Stimulated activated CD4-positive, alpha-beta T cell treated with anti-CD3 and anti-CD28 coated beads, Interleukin-1b, Interleukin-23, amount 100 ng/mL, for 48 hours (primary cell): Measurements from ENCODE around the gene PPARG.
"Not testable (repeated sequence)": the region's sequence is repeated elsewhere in the genome, so short reads cannot be mapped to it uniquely, and the experiment has no call there.

ENCODE experiments used
- DNase-seq: peaks from one replicate; pipeline ENCODE4 v3.0.0-alpha.2; 2020

Gene PPARG

DNA sequence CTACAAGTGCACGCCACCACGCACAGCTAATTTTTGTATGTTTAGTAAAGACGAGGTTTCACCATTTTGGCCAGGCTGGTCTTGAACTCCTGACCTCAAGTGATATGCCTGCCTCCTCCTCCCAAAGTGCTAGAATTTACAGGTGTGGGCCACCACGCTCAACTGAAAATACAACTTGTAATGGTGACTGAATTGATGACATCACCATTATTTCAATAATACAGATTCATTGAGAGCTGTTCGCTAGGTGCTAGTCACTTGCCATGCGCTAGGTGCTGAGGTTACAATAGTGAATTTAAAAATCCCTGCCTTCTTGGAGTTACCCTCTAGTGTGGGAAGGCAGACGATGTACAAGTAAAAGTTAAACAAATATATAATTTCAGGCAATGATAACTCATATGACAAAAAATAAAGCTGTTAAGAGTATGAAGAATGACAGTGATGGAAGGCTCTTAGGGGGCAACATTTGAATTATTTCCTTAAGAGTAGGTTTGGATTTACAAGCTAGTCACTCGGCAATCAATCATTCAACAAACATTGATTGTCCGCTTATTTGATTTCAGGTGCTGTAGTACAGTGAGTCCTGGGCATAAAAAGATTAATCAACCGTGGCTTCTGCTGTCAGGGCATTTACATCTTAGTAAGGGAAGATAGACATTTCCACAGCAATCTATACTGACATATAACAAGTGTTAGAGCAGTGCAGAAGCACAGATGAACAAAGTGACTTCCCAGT lies 9.1 kb upstream of the PPARG start:
- no peak for DNase-seq

DNA sequence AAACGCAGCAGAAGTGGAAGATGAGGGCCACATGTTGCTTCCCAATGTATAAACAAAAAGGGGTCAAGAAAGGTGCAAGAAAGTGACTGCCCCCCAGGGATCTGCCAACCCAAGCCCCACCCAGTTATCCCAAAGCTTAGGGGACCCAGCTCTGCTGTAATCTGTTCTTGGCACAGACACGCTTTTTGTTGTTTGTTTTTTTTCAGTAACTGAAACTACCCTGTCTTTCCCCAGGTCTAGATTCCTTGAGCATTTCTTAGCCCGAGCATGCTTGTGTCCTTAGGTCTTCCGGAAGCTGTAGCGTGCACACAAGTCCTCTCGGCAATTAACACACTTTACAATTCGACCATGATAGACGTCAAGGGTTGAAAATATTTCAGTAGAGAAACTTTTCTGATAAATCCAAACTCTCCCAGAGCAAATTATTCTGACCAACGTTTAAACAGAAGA lies 8.5 kb upstream of the PPARG start:
- DNase-seq: no peak

DNA sequence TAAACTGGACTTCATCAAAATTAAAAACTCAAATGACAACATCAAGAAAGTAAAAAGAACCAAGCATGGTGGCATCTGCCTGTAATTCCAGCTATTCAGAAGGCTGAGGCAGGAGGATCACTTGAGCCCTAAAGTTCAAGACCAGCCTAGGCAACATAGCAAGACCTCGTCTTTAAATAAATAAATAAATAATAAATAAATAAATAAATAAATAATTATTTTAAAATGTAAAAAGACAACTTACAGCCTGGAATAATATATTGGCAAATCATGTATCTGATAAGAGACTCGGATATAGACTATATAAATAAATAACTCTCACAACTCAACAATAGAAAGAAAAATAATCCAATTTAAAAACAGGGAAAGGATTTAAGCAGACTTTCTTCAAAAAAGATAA lies 4.3 kb upstream of the PPARG start:
- no peak for DNase-seq

DNA sequence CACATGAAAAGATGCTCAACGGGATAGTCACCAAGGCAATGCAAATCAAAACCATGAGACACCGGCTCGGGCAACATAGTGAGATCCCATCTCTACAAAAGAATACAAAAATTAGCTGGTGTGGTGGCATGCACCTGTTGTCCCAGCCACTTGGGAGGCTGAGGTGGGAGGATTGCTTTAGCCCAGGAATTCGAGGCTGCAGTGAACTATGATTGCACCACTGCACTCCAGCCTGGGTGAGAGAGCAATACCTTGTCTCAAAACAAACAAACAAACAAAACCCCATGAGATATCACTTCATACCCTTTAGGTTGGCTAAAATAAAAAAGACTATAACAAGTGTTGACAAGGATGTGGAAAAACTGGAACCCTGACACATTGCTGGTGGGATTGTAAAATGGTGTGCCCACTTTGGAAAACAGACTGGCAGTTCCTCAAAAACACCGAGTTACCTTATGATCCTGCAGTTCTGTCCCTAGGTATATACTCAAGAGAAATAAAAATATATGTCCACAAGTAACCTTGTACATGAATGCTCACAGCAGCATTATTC lies 3.8 kb upstream of the PPARG start:
- no peak for DNase-seq

DNA sequence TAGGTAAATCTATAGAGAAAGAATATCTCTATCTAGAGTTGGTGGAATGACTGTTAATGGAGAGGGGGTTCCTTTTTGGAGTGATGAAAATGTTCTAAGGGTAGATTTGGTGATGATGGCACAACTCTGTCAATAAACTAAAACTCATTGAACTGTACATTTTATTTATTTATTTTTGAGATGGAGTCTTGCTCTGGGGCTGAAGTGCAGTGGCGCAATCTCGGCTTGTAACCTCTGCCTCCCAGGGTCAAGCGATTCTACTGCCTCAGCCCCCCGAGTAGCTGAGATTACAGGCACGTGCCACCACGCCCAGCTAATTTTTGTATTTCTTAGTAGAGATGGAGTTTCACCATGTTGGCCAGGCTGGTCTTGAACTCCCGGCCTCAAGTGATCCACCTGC lies 3.1 kb upstream of the PPARG start:
- DNase-seq: not testable (repeated sequence)

DNA sequence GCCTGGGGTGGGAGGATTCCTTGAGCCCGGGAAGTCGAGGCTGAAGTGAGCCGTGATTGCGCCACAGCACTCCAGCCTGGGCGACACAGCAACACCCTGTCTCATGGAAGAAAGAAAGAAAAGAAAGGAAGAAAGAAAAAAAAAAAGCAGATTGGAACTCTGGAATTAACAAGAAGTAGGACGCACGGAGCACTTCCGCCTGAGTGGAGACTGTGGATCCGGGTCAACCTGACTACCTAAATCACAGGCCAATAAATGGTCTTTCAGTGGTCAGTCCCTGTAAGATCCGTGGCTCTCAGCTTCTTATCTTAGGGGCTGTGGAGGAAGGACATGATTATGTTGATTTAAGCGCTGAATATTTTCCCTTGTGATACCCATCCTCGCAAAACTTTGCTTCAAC lies 2.4 kb upstream of the PPARG start:
- no peak for DNase-seq

DNA sequence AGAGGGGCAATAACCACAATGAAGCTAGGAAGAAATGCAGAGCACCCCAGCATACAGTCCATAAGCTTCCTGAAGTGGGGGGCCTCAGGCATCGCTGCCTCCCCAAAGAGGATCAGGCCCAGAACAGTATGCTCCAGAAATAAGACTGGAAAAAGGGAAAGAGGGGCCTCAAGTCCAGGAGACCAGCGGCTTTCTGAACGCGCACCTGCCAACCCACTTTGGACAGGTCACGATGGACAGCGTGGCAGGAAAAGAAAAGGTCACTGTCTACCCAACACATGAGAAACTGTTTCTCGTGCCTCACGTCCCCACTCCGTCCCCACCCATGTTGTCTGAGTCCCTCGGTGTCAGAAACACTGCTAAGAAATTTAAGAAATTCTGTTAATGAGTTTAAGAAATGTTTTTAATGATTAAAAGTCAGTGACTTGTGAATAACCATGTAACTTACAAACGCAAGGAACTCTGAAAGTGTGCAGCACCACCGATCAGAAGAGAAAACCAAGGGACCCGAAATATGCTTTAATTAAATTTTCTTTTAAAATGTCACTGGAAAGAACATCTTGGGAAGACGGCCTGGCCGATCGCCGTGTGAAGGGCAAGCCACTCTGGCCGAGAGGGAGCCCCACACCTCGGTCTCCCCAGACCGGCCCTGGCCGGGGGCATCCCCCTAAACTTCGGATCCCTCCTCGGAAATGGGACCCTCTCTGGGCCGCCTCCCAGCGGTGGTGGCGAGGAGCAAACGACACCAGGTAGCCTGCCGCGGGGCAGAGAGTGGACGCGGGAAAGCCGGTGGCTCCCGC lies 1.7 kb upstream of the PPARG start:
- DNase-seq: no peak

DNA sequence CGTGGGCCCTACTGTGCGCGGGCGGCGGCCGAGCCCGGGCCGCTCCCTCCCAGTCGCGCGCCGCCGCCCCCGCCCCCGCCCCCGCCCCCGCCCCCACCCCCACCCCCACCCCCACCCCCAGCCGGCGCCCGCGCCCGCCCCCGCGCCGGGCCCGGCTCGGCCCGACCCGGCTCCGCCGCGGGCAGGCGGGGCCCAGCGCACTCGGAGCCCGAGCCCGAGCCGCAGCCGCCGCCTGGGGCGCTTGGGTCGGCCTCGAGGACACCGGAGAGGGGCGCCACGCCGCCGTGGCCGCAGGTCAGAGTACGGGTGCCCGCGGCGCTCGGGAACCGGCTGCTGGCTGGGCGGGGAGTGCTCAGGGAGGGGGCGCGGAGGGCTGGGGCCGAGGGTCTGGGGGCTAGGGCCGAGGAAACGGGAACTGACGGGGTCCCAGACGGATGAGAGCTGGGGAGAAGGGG lies 1.1 kb upstream of the PPARG start:
- no peak for DNase-seq

DNA sequence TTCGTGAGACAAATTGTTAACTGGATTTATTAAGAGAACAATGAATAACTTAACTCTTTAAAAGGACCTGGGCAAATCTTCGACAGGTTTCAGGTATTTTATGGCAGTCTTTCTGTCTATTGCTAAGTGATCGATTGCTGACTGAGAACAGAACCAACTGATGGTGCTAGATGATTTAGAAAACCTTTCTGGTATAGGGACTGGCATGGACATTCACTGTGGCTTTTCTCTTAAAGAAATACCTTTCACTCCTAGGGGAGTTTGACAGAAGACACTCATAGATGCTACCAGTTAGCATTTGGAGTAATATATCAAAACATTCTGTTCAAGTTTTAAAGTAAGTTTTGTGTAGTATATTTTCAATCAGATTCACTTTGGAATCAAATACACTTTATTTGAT lies 654 bp downstream of the PPARG start:
- DNase-seq: no peak

DNA sequence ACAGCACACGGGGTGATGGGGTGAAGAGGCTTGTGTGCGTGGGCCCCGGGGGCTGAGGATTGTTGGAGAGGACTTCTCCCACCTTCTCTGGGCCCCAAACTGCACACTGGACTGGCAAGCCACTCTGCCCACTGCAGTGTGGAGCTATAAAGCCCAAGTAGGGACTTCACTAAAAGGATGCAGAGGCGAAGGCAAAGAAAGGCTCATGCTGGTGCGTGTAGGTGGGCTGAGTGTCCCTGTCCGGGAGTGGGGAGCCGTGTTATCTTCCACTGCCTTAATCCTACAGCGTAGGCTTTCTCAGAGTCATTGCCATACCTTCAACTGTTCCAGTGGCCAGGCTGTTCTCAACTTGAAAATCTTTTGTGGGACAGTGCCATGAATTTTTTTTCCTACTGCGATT lies 3.9 kb downstream of the PPARG start:
- DNase-seq: no peak

DNA sequence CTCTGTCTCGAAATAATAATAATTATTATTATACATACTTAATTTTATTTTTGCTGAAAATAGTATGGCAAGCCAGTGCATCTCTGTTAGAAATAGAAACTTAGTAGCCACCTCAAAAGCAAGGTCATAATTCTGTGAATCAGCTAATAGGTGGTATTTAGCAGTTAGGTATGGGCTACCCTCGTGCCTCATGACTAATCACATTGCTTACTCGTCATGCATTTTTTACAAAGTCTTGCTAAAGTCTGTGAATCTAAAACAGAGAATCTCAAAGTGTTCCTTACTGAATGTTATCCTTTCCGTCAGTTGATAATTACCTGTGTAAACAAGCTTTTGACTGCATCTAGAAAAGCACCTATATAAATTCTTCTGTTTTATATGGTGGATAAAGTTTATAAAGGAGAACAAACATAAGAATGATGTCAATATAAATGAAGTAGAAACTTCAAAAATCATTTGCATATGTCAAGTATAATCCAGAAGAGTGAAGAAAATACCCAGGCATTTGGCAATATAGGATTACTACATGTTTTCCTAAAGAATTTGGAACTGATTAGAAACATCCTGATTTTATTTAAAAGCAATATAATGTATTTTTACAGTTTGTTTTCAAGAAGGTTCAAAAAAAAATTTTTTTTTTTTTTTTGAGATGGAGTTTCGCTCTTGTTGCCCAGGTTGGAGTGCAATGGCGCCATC lies 6.2 kb downstream of the PPARG start:
- no peak for DNase-seq

DNA sequence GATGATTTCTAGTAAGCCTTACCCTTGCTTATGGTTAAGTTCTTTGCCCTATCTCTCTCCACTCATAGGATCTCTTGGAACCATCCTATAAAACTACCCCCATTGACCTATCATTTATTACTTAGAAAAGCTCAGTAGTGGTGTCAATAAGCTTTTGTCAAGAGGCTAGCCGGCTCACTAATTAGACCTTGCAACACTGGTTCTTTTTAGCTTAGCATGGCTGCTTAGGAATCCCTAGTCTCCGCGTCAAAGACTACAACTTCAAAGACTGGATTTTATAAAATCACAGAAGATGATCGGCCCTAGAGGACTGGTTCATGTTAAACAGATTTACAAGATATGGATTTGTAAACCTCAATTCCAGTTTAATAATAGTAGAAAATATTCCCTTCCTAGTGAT lies 7.6 kb downstream of the PPARG start:
- no peak for DNase-seq

DNA sequence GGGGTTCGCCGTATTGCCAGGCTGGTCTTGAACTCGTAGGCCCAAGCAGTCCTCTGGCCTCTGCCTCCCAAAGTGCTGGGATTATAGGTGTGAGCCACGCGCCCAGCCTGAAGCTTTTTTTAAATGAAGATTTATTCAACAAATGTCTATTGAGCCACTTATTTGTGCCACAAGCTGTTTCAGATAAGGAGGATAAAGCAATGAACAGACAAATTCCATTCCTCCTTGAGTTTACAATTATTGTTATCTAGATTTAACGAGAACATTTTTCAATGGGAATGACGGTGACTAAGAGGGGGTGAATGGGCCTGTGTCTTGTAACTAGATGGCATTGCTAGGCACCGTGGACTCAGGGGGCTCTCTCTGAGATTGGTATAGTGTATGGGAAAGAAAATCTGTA lies 10.2 kb downstream of the PPARG start:
- no peak for DNase-seq

DNA sequence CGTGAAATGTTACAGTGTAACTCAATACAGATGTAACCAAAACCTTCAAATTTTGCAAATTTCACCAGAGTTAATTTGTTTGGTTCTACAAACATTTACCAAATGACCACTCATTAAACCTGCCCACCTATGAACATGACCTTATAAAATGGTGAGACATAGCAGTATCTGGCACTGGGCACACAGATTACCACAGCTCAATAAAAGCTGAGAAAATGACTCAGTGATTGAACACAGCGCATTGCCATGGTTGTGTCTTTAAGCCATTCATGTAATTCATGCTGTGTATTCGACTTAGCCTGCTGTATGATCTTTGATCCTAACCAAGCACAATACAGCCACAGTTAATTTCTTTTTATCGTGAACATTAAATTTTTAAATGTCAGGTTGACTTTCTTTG lies 11.3 kb downstream of the PPARG start:
- no peak for DNase-seq

DNA sequence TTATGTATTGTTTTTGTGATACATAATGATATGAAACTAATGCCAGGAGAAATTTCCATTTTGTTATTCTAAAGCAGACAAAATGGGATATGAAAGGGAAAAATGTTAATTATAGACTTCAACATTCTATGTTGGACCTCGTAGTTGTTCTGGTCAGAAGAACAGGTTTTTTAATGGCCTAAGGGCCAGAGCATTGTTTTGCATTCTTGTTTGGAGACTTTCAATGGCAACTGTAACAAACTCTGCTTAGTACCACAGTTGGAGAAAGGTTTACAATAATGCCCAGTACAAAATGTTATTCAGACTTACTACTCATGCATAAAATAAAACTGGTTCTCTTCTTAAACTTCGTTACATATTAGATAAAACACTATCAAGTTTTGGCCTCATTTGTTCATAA lies 12.2 kb downstream of the PPARG start:
- no peak for DNase-seq

DNA sequence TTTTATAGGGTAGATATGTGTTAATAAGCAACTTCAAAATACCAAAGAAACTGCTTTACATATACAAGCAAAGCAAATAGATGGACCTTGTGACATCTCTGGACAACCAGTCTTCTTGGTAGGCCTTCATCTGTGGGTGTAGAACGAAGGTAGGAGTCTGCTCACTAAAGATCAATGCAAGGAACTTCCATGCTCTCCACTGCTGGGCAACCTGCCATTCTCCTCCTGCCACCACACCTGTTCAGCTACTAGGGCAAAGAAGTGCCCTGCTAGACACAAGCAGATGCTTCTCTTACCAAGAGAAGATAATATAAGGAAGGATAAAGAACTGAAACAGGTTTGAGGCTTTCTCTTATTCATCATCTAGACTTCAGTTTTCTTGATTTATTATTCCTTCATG lies 12.6 kb downstream of the PPARG start:
- DNase-seq: no peak

DNA sequence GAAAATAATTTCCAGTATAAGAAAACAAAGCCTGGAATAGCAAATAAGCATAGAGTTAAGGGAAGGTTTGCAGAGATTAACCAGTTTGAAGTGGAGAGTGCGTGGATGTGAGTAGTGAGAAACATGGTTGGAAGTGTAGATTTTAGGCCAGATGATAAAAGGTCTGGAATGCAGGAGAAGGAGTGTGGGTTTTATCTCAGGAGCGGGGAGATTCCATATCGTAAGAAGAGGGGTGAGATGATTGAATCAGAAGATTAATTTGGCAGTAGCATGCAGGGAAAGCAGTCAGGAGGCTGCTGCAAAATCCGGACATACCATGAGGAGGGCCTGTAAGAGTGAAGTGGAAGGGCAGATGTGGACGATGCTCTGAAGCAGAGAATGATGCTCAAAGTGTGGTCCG lies 13.7 kb downstream of the PPARG start:
- DNase-seq: no peak

DNA sequence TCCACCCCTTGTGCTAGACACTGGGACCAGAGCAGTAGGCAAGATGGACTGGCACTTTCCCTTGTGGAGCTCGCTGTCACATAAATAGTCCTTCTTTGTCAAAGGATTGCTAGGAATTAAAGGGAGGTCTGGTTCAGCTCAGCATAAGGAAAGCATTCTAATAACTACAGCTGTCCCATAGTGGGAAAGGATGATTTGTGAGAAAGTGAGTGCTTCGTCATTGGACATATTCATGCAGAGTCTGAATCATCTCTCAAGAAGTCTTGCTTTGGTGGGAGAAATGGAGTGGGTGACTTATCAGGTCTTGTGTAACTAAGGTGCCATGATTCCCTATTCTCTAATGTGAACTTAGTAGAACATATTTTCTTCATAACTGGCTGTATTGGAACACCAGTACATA lies 14.7 kb downstream of the PPARG start:
- no peak for DNase-seq

DNA sequence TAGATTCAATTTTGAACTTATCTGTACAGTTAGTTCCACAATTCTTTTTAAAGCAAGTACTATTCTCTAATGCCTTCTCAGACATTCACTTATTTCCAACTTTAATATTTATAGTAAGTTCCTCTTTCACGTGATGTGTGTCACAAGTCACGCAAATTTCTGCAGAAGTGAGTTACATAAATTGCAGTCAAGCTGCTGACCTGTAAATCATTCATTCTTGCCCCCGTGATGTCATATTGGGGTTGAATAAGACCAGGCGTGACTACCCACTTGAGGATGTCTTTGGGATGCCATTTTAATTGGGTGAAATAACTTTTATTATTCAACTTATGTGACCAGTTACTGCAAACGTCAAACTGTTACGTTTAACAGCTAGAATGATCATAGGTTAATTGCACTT lies 15.1 kb downstream of the PPARG start:
- no peak for DNase-seq

DNA sequence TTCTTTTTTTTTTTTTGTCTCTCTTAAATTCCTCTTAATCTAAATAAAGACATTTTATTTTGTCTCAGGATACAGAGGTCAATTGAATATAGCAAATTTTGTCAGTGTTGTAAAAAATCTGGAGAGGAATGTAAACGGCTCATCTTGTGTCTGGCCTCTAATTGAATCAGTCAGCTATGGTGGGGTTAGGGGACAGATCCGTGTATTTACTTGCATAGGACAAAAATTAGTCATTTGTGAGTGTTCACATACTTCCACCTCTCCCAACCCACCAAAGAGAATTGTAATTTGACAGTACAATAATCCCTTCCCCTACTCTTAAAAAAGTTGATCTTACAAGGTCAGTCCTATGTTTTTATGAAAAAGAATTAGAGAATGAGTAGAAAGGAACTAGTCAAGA lies 18.3 kb downstream of the PPARG start:
- no peak for DNase-seq

DNA sequence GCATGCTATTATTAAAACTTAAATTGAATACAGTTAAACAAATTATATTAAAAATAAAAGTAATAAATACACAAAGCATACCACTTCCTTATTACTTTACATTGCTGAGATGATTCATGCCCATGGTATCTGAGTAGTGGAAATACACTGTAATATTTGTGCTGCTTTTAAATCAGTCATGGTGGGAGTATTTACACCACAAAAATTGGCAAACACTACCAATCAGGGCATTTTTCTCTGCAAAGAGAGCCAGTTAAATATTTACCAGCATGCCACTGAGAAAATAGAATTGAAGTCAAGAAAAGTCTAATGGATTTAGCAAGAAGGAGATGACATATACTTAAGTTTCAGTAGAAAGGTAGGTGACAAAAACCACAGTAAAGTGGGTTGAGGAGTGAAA lies 19.6 kb downstream of the PPARG start:
- no peak for DNase-seq

DNA sequence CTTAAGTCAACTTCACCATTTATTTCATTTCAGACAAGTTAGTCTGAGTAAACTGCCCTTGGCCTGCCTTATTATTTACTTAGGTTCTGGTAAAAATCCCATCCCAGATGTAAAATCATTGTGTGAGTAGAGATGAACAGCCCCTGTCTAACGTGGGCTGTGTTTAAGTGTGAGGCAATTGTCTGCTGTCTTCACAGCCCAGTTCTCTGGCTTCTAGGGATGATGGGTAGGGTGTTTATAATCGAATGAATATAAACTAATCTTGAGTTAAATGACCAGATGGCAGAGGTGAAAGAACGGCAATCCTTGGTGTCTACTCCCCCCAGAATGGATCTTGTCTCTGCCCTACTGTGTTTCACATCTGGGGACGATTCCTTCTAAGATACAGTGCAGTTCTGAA lies 20.8 kb downstream of the PPARG start:
- DNase-seq: no peak

DNA sequence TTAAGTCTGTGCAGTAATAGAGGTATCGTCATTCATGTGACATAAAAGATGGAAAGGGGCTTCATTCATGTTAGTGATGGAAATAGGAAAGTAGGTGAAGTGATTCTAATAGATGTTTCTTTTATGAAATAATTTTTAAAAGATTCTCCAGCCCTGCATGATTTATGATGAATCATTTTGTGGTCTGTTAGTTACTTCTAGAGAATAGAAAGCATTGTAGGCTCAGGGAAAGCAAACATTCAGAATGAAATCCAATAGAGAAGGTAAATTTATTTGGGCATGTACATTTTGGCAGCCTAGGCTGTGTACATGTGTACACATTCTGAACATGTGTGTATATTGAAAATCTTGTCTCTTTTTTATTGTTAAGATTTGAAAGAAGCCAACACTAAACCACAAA lies 23.1 kb downstream of the PPARG start:
- no peak for DNase-seq

DNA sequence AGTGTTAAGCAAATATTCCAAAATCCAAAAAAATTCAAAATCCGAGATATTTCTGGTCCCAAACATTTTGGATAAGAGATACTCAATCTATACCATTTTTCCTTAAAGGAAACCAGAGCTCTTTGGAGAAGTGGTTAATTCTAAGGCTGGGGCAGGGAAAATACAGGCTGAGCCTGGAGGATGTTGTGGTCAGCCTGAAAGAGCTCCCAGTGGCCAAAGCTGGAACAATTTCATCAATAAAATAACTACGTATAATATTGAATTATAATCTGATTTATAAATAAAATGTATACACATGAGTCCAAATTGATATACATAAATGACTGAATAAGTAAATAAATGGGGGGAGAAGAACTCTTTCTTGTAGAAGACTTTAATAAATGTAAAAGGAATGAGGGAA lies 24.6 kb downstream of the PPARG start:
- DNase-seq: no peak
